HG03097 (cell line): ENCODE data around the gene TUBGCP2.
"Not testable (repeated sequence)": the region's sequence is repeated elsewhere in the genome, so short reads cannot be mapped to it uniquely, and the experiment has no call there.

ENCODE experiments used
- ATAC-seq: cut with Tn5 transposase; IDR thresholded peaks from one replicate; pipeline ENCODE4 v1.9.1; 2021; ENCODE audit not compliant: unreplicated experiment, low FRiP score

TUBGCP2 gene

GRCh38 chr10:133326745-133327650, 18.3 kb upstream of the TUBGCP2 start:
- no peak for ATAC-seq

DNA sequence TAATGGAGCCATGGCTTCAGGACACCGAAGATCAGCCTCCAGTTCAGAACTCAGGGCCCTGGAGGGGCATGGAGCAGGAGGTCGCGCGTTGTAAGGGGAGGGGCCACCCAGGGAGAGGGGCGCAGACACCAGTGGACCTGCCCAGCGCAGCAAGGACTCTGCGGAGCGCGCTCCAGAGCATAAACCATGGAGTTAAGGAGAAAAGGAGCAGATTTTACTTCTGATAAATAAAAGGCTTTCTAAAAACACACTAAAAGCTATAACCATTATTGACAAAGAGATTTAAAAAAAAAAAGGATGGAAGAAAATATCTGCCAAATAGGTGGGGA, 17.5 kb upstream of the TUBGCP2 start:
- ATAC-seq = no peak

DNA sequence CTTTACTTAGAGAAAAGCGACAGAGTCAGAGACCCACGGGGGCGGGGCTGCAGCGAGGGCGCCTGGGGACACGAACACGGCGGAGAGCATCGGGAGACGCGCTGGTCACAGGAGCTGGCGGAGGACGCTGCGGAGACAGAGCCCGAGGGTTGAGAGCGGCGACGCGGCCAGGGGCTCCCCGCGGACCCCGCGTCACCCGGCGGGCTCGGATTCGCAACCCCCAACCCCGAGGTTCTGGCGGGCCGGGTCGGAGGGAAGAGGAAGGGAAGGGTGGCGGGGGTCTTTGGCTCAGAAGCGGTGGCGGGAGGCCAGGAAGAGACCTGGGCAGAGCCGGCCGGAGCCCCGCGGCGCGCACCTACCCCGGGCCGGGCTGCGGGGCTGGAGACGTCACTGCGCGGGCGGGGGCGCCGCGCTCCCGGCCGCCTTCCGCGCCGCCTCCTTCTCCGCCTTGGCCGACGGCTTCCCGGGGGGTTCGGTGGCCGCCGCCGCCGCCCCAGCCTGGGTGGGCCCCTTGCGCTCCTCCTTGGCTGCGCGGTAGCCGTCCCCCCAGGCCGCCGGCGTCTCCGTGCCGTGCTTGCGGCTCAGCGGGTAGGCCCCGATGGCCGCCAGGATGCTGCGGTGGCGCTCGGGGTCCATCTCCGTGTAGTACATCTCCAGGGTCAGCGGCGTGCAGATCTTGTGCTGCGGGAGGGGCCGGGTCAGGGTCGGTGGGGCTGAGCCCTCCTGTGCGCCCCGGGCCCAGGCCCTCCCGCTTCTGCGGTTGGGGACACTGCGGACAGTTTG, 17.0 kb upstream of the TUBGCP2 start:
- no peak for ATAC-seq

GRCh38 chr10:133324857-133325260, 16.2 kb upstream of the TUBGCP2 start:
- ATAC-seq = no peak

- no peak for ATAC-seq
These were observed 15.6 kb upstream of the TUBGCP2 start for GRCh38 chr10:133324198-133324792.

- not testable (repeated sequence) for ATAC-seq
These were observed 13.5 kb upstream of the TUBGCP2 start for GRCh38 chr10:133322064-133322709.

DNA sequence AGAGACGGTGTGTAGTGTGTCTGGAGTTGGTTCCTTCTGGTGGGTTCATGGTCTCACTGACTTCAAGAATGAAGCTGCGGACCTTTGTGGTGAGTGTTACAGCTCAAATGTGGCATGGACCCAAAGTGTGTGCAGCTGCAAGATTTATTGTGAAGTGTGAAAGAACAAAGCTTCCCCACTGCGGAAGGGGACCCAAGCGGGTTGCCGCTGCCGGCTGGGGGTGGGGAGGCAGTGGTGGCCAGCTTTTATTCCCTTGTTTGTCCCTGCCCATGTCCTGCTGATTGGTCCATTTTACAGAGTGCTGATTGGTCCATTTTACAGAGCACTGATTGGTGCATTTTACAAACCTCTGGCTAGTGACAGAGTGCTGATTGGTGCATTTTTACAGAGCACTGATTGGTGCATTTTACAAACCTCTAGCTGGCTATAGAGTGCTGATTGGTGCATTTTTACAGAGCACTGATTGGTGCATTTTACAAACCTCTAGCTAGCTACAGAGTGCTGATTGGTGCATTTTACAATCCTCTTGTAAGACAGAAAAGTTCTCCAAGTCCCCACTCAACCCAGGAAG, 12.3 kb upstream of the TUBGCP2 start:
- ATAC-seq = not testable (repeated sequence)

GRCh38 chr10:133318494-133319127, 9.9 kb upstream of the TUBGCP2 start:
- peak; percentile 79 for ATAC-seq

DNA sequence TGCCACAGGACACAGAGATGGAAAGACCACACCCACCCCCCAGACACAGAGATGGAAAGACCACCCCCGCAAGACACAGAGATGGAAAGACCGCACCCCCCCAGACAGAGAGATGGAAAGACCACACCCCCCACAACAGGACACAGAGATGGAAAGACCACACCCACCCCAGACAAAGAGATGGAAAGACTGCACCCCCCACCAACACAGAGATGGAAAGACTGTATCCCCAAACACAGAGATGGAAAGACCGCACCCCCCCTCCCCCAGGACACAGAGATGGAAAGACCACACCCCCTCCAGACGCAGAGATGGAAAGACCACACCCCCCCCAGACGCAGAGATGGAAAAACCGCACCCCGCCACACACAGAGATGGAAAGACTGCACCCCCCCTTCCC, 8.1 kb upstream of the TUBGCP2 start:
- ATAC-seq = no peak

GRCh38 chr10:133316266-133316665, 7.6 kb upstream of the TUBGCP2 start:
- ATAC-seq = no peak

DNA sequence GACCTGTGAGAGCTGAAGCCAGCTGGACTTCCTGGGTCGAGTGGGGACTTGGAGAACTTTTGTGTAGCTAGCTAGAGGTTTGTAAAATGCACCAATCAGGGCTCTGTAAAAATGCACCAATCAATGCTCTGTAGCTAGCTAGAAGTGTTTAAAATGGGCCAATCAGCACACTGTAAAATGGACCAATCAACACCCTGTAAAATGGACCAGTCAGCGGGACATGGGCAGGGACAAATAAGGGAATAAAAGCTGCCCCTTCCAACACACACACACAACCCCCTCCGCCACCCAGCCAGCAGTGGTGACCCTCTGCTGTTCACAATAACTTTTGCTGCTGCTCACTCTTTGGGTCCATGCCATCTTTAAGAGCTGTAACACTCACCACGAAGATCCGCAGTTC, 7.2 kb upstream of the TUBGCP2 start:
- ATAC-seq = no peak

DNA sequence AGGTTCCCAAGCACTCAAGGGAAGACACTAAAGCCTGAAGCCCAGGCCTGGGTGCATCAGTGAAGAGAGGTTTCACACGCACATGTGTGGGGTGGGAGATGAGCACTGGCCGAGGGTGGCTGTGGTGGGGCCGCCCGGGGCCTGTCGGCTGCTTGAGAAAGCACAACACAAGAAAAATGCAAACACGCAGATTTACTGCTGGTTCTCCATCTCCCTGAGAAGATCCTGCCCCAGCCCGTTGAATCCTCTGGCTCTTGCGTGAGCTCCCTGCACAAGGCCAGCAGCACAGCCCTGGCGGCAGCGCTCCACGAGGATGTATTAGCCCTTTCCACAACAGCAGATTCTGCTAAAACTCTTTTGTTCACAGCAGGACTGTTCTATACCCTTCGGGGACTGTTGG, 6.2 kb upstream of the TUBGCP2 start:
- no peak for ATAC-seq

DNA sequence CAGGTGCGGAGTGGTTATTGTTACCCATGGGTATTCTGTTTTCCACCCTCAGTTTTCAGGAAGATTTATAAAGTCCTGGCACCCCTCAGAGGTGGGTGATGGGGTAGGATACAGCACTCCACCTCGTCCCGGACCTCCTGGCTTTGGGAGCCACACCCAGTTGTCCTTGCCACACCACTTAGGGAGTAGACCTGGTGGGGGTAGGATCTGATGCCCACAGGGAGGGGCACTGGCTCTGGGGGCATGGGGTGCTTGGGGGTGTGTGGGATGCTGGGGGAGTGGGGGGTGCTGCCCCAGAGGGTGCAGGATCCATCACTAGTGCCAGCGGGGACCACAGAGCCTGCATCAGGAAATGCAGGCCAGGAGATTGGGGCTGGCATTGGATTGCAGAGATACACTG, 4.5 kb upstream of the TUBGCP2 start:
- ATAC-seq = no peak

DNA sequence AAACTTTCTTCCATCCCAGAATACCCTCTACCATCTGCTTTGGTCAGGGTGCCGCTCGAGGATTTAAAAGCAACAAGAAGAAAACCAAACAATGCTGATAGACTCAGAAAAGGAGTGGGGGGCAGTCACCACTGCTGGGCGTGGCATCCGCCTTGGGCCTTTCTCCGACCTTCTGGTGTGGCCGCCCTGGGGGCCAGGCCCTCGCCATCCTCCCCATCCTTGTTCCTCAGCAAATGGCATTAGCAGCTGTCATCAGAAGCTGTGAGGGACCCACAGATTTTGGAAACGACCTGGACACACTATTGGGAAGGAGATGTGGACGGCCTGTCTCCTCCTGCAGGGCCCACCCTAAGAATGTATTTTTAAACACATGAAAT, 4.1 kb upstream of the TUBGCP2 start:
- no peak for ATAC-seq

GRCh38 chr10:133312016-133312768, 3.5 kb upstream of the TUBGCP2 start:
- ATAC-seq = no peak

GRCh38 chr10:133311570-133311969, 2.9 kb upstream of the TUBGCP2 start:
- no peak for ATAC-seq

DNA sequence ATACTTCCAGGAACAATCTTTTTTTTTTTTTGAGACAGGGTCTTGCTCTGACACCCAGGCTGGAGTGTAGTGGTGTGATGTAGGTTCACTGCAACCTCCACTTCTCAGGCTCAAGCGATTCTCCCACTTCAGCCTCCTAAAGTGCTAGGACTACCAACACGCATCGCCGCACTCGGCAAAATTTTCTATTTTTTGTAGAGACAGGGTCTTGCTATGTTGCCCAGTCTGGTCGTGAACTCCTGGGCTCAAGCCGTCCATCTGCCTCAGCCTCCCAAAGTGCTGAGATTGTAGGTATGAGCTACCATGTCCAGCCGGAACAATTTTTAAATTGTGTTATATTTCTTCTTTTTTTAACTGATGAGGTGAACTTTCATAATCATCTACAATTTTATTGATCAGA, 2.1 kb upstream of the TUBGCP2 start:
- no peak for ATAC-seq

DNA sequence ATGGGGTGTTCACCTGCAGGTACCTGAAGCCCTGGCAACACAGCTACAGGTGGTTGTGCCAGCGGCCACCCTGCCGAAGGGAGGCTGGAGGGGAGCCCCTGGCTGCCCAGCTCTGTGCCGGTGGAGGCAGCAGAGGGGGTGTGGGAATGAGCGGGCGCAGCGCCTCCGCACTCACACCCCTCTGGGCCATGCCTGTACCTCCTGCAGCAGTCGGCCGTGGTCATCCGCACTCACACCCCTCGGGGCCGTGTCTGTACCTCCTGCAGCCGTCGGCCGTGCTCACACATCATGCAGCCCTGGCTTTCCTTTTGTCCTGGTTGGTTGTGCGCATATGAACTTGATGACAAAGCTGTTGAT, 1.7 kb upstream of the TUBGCP2 start:
- ATAC-seq = no peak

DNA sequence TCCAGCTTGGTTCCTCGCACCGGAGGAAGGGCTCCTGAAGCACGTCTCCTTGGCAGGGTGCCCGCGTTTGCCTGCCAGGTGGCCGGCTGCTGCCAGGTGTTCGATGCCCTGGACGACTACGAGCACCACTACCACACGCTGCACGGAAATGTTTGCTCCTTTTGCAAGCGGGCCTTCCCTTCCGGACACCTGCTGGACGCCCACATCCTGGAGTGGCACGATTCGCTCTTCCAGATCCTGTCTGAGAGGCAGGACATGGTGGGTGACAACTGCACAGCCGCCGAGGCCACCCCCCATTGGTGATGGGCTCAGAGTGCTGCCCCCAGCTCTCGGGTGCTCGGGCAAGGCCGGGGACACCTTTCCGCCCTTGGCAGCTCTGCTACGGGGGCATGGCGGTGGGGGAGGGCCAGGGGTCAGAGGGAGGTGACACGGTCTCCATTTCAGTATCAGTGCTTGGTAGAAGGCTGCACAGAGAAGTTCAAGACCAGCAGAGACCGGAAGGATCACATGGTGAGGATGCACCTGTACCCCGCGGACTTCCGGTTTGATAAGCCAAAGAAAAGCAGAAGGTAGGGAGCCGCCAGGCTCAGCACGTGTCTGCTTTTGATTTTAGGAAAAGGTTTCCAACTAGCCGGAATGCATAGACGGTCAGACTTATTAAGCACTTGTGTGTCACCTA, 1.2 kb upstream of the TUBGCP2 start:
- ATAC-seq = no peak
